GM12873 (cell line): ENCODE data around the gene VPS72.

Experiments
- CTCF ChIP-seq: IDR thresholded peaks from 2 replicates; pipeline ENCODE4 v1.5.1; 2012; ENCODE audit warnings: low read depth, mild to moderate bottlenecking, moderate library complexity, low read length, control low read depth; ENCODE audit not compliant: insufficient read depth; ENCODE audit errors: missing control alignments

The VPS72 gene

GRCh38 chr1:151189637-151190445, at the start of gene VPS72:
Gene VPS72 (minus strand): TSS chr1:151190197. CDS start chr1:151190121, 76 bp downstream.
- TF ChIP-seq CTCF: no peak

- no peak for TF ChIP-seq CTCF
Measured at GRCh38 chr1:151238467-151238739, 48.4 kb upstream of the VPS72 start.

- TF ChIP-seq CTCF: no peak
Measured at GRCh38 chr1:151237678-151238466, 47.9 kb upstream of the VPS72 start.

GRCh38 chr1:151235235-151235634, 45.2 kb upstream of the VPS72 start:
- no peak for TF ChIP-seq CTCF

GRCh38 chr1:151222130-151222529, 32.1 kb upstream of the VPS72 start:
- no peak for TF ChIP-seq CTCF

GRCh38 chr1:151221616-151222015, 31.6 kb upstream of the VPS72 start:
- TF ChIP-seq CTCF: no peak

GRCh38 chr1:151213560-151213959, 23.6 kb upstream of the VPS72 start:
- TF ChIP-seq CTCF: no peak
